Stomach (tissue), 9 donors: Measurements from ENCODE around the gene ACOXL. TPM values are rescaled to one million over a fixed set of nuclear protein-coding genes. Genes with fewer than 3 reads are reported as not detected.

Experiments
- DNase-seq, 2 donors: peaks; one replicate each; pipeline versions ENCODE4 v3.0.0 to v3.0.0-alpha.2; 2013 to 2019
- H3K27ac ChIP-seq, 5 donors: fragments of 200-600 bp in 4 of 5; sonication (generic) in 4 of 5; one replicate each; pipeline ENCODE4 v1.5.1; 2013 to 2019; ENCODE audit warnings: mild to moderate bottlenecking in 1 of 5, moderate library complexity in 1 of 5
- H3K27me3 ChIP-seq, 3 donors: fragments of 200-600 bp; sonication (generic); one replicate each; pipeline ENCODE4 v1.5.1; 2017 to 2019; ENCODE audit warnings: mixed run types in 1 of 3
- H3K36me3 ChIP-seq, 4 donors: fragments of 200-600 bp; sonication (generic); 1 replicate in 3 of 4; 2 replicates in 1 of 4; pipeline ENCODE4 v1.5.1; 2016 to 2019
- H3K4me1 ChIP-seq, 4 donors: fragments of 200-600 bp; sonication (generic); one replicate each; pipeline ENCODE4 v1.5.1; 2016 to 2019
- H3K4me3 ChIP-seq, 4 donors: fragments of 200-600 bp; sonication (generic) in 3 of 4; one replicate each; pipeline ENCODE4 v1.5.1; 2016 to 2019; ENCODE audit warnings: mild to moderate bottlenecking in 1 of 4
- H3K9me3 ChIP-seq, 4 donors: fragments of 200-600 bp; sonication (generic); one replicate each; pipeline ENCODE4 v1.5.1; 2016 to 2019
- CTCF ChIP-seq, 7 experiments: fragments of 450-650 bp in 4 of 7; fragments of 200-600 bp in 3 of 7; sonication (generic) in 3 of 7; IDR thresholded peaks; one replicate each; pipeline ENCODE4 v1.5.1; 2016 to 2019; ENCODE audit warnings: antibody characterized with exemption in 7 of 7, control low read depth in 2 of 7, mild to moderate bottlenecking in 1 of 7
- EP300 ChIP-seq: sonication (generic); formaldehyde crosslinking; IDR thresholded peaks from one replicate; pipeline ENCODE4 v1.6.1; 2017; ENCODE audit warnings: antibody characterized with exemption
- POLR2A ChIP-seq, 4 donors: fragments of 450-650 bp; IDR thresholded peaks; one replicate each; pipeline ENCODE4 v1.6.1; 2016; ENCODE audit warnings: antibody characterized with exemption in 4 of 4, control low read depth in 2 of 4, mild to moderate bottlenecking in 1 of 4, moderate library complexity in 1 of 4
- POLR2AphosphoS5 ChIP-seq, 3 donors: sonication (generic); formaldehyde crosslinking; IDR thresholded peaks; one replicate each; pipeline ENCODE4 v1.6.1; 2016; ENCODE audit warnings: antibody characterized with exemption in 3 of 3
- WGBS, 5 donors: extraction: QIAGEN DNeasy Blood & Tissue Kit in 3 of 5; methylation state at CpG; one replicate each; pipeline versions ENCODE4 v1.1.5 to v1.1.7; 2013 to 2018; 5-methylcytosine and 5-hydroxymethylcytosine counted together
- intact Hi-C: fragments of 100-400 bp; cut with DNase I; formaldehyde crosslinking; loops from one replicate; pipeline ENCODE4 v1.15.1; 2023; ENCODE audit warnings: low total_unique reads
- polyA plus RNA-seq, 3 donors: library from polyadenylated mRNA; stranded (reverse); fragments of 200-250 nt; gene quantifications; one replicate each; pipeline ENCODE4 v1.2.3, GENCODE V29; 2013
- total RNA-seq, 5 donors: library from RNA; depleted of rRNA; stranded (reverse); fragments of >200 nt; gene quantifications; one replicate each; pipeline versions ENCODE4 v1.1.0 to v1.2.3, GENCODE V29; 2014 to 2016
- donor health status: healthy with polysubstance abuse.
- donor health status: Bipolar disorder and iron deficiency.
- donor health status: healthy.

The ACOXL gene
- total and polyA plus RNA-seq, 8 donors, result 0.10 to 1.3 (median 0.45) TPM; not detected in 3

- H3K4me3 ChIP-seq, result no peak overlapping the region
- H3K27ac ChIP-seq, result no peak overlapping the region
- H3K27me3 ChIP-seq, result peaks cover 0 to 25% (median 1%) of the 10 kb centered on the region in 3 donors
- TF ChIP-seq POLR2AphosphoS5 (IDR thresholded peaks at IDR 0.05) (no peak), CTCF (IDR thresholded peaks at IDR 0.05) (no peak), EP300 (no peak), POLR2A (IDR thresholded peaks at IDR 0.05) (no peak)
- WGBS, 5 donors, result 78 to 85% (median 84%) methylated on average over 14 of the region's 14 CpGs
- DNase-seq, result no peak
- no peaks in the 10 kb centered on the region for H3K9me3 ChIP-seq
- intact Hi-C loops, result no loop called here
- H3K36me3 ChIP-seq, result no peaks in the 10 kb centered on the region
- H3K4me1 ChIP-seq, result peaks cover 0 to 12% (median 8%) of the 10 kb centered on the region in 4 donors
Observed at GRCh38 chr2:110746586-110747521, 14.5 kb downstream of the ACOXL start.

GRCh38 chr2:110747522-110748488, 15.4 kb downstream of the ACOXL start:
- WGBS, 5 donors, result 49 to 64% (median 54%) methylated on average over 8 of the region's 8 CpGs
- H3K9me3 ChIP-seq, result no peaks in the 10 kb centered on the region
- no peaks in the 10 kb centered on the region for H3K36me3 ChIP-seq
- H3K27ac ChIP-seq, result peak overlapping the region in 1 of 5 donors; percentile 27
- intact Hi-C loops, result no loop called here
- peaks cover 0 to 25% (median 0%) of the 10 kb centered on the region in 3 donors for H3K27me3 ChIP-seq
- peaks cover 0 to 12% (median 8%) of the 10 kb centered on the region in 4 donors for H3K4me1 ChIP-seq
- TF ChIP-seq CTCF (IDR thresholded peaks at IDR 0.05), result no peak
- TF ChIP-seq EP300, result no peak
- TF ChIP-seq POLR2AphosphoS5 (IDR thresholded peaks at IDR 0.05), result no peak
- peak overlapping the region in 1 of 4 donors; percentile 11 for H3K4me3 ChIP-seq
- DNase-seq, result no peak

GRCh38 chr2:110748489-110748867, 16.1 kb downstream of the ACOXL start:
- TF ChIP-seq POLR2A (IDR thresholded peaks at IDR 0.05), result no peak
- peak in 1 of 3 donors; percentile 19 for TF ChIP-seq POLR2AphosphoS5 (IDR thresholded peaks at IDR 0.05)
- H3K9me3 ChIP-seq, result no peaks in the 10 kb centered on the region
- peak overlapping the region in 1 of 5 donors; percentile 27 for H3K27ac ChIP-seq
- H3K36me3 ChIP-seq, result no peaks in the 10 kb centered on the region
- peak overlapping the region in 1 of 4 donors; percentile 11 for H3K4me3 ChIP-seq
- 9 to 16% (median 11%) methylated on average over 6 of the region's 6 CpGs for WGBS, 5 donors
- H3K27me3 ChIP-seq, result peaks cover 0 to 25% (median 0%) of the 10 kb centered on the region in 3 donors
- intact Hi-C loops, result no loop called here
- peaks cover 0 to 12% (median 8%) of the 10 kb centered on the region in 4 donors for H3K4me1 ChIP-seq
- DNase-seq, result peak; percentile 42 to 64

GRCh38 chr2:110751642-110752041, 19.3 kb downstream of the ACOXL start:
- no peak for TF ChIP-seq EP300
- TF ChIP-seq CTCF (IDR thresholded peaks at IDR 0.05), result no peak

More at GRCh38 chr2:110751642-110752041, 19.3 kb downstream of the ACOXL start:
- Histone ChIP-seq H3K4me1 (peaks cover 0 to 12% (median 8%) of the 10 kb centered on the region in 4 donors), H3K36me3 (no peaks in the 10 kb centered on the region), H3K27ac (no peak overlapping the region), H3K4me3 (no peak overlapping the region), H3K27me3 (peaks cover 0 to 10% (median 0%) of the 10 kb centered on the region in 3 donors), H3K9me3 (no peaks in the 10 kb centered on the region)
- intact Hi-C loops, result no loop called here
- DNase-seq, result no peak
- 66 to 84% (median 73%) methylated on average over 3 of the region's 3 CpGs for WGBS, 5 donors
